GM18951 (cell line): ENCODE measurements around the gene OR9Q1.

Source experiments
- POLR2A ChIP-seq: IDR thresholded peaks from 4 replicates; pipeline ENCODE4 v1.6.1; 2011; ENCODE audit warnings: mild to moderate bottlenecking; ENCODE audit not compliant: insufficient read length, insufficient read depth; ENCODE audit errors: extremely low read depth
- in situ Hi-C: fragments of 300-500 bp; cut with MboI; formaldehyde crosslinking; loops from one replicate; pipeline ENCODE4 v1.12.0; 2022; ENCODE audit warnings: low sequenced_read_pairs, mixed read lengths, inconsistent platforms; ENCODE audit not compliant: unreplicated experiment

OR9Q1 gene

GRCh38 chr11:58058276-58059006 is 34.8 kb downstream of the OR9Q1 start:
- no peak for TF ChIP-seq POLR2A
- in situ Hi-C loops = no loop called here

GRCh38 chr11:58059007-58059350 is 35.3 kb downstream of the OR9Q1 start:
- in situ Hi-C loops = no loop called here
- TF ChIP-seq POLR2A = no peak

DNA sequence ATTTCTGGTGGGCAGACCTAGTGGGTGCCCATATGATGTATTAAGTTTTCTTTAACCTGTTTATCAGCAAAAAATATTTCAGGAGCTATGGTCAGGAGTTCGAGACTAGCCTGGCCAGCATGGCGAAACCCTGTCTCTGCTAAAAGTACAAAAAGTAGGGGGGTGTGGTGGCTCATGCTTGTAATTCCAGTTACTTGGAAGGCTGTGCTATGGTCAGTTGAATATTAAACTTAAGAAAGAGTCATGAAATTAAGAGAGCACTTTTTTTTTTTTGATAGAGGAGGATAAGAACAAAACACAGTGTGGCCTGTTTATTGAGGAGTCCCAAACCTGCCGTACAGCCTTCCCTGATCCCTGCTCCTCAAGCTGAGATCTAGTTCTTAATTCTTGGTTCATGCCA is 36.9 kb downstream of the OR9Q1 start:
- in situ Hi-C loops = no loop called here
- TF ChIP-seq POLR2A = no peak

DNA sequence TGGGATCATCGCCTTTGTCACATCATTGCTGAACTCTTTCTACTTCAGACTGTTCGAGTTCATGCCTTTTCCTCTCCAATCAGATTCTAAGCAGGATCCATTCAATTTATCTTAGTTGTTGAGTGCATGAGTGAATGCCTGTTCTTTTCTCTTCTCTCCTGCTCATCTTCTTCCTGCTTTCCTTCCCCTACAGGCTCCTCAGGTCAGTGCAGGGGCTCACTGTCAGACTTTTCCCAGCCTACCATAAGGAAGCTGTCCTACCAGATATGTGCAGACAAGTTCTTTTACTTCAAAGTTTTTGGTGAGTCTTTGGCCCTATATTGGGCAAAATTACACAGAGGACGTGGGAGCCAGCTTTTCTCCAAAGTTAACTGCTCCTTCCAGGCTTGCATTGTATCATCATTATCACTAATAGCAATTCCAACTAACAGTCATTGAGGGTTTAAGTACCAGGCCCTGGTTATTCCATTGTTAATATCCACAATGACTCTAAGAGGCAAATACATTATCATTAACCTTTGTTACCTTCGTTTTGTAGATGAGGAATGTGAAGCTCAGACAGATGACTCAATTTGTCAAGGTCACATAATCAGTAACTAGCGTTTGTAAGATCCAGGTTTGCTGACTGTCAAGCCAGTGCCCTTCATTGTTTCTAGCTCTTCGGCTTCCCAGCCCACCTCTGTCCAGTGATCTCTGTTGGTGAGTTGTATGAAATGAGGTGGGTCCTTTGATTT is 37.4 kb downstream of the OR9Q1 start:
- in situ Hi-C loops = no loop called here
- no peak for TF ChIP-seq POLR2A

DNA sequence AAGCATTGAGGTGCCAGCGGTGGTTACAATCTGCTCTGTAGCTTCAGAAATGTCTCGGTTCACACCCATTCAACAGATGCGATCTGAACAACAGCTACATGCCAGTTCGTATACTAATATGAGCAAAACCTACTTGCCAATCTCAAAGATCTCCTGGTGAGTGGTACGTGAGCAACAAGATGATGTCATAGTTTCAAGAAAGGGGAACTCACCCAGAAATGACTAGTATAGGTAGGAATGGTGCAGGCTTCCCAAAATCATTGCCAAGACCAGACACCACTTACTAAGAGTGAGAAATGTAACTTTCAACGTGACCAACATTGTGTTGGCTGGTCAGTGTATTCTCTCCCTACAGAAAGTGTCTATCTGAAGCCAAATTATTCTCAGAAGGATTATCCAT is 38.1 kb downstream of the OR9Q1 start:
- in situ Hi-C loops = no loop called here
- TF ChIP-seq POLR2A = no peak

- in situ Hi-C loops = no loop called here
- no peak for TF ChIP-seq POLR2A
Measured at GRCh38 chr11:58067685-58068084, 44.0 kb downstream of the OR9Q1 start.

DNA sequence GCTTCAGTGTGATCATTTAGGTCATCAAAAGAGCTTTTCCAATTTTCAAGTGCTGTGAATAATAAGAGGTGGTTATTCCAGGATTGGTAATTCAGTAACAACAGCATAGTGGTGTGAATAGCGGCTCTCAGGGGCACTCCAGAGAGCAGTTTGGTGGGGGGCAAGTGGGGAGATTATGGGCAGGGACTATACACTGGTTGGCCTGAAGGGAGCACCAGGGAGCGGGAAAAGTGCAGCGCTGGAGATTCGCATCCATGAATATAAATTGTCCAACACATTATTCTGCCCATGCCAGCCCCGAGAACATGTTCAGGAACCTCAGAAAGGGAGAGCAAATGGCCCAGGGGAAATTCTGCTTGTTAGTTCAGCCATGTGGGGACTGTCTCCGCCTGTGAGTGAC is 45.0 kb downstream of the OR9Q1 start:
- TF ChIP-seq POLR2A = no peak
- in situ Hi-C loops = no loop called here

- no peak for TF ChIP-seq POLR2A
- in situ Hi-C loops = no loop called here
Measured at GRCh38 chr11:58070585-58070984, 46.9 kb downstream of the OR9Q1 start.

GRCh38 chr11:58075781-58076180 is 52.1 kb downstream of the OR9Q1 start:
- TF ChIP-seq POLR2A = no peak
- in situ Hi-C loops = no loop called here

DNA sequence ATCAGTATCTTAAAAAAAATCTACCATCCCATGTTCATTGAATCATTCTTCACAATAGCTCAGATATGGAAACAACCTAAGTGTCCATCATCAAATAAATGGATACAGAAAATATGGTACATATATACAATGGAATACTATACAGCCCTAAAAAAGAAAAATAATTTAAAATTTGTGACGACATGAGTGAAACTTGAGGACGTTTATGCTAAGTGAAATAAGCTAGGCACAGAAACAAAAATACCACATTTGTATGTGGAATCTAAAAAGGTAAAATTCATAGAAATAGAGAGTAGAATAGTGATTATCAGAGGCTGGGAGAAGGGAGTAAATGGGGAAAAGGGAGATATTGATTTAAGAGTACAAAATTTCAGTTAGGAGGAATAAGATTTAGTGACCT is 62.8 kb downstream of the OR9Q1 start:
- in situ Hi-C loops = no loop called here
- no peak for TF ChIP-seq POLR2A

DNA sequence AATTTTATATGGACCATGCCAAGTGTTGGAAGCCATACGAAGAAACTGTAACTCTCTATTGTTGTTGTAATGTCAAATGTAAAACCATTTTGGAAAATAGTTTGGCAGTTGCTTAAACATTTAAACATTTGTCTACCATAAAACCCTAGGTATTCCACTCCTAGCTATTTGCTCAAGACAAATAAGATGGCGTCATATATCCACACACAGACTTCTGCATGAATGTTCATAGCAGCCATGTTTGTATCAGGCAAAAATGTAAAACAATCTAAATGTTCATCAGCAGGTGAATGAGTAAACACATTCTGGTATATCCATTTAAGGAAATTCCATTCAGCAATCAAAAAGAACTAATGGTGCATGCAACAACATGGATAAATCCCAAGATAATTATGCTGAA is 73.8 kb downstream of the OR9Q1 start:
- in situ Hi-C loops = no loop called here

GRCh38 chr11:58121096-58121495 is 97.4 kb downstream of the OR9Q1 start:
- in situ Hi-C loops = no loop called here
- no peak for TF ChIP-seq POLR2A

More for the DNA sequence above, 73.8 kb downstream of the OR9Q1 start:
- no peak for TF ChIP-seq POLR2A

GRCh38 chr11:58125469-58125868 is 101.8 kb downstream of the OR9Q1 start, which contains the start of gene OR9I1:
Gene OR9I1 (minus strand): TSS chr11:58125530. CDS start chr11:58119444, 6,086 bp downstream.
- in situ Hi-C loops = no loop called here
- TF ChIP-seq POLR2A = no peak

DNA sequence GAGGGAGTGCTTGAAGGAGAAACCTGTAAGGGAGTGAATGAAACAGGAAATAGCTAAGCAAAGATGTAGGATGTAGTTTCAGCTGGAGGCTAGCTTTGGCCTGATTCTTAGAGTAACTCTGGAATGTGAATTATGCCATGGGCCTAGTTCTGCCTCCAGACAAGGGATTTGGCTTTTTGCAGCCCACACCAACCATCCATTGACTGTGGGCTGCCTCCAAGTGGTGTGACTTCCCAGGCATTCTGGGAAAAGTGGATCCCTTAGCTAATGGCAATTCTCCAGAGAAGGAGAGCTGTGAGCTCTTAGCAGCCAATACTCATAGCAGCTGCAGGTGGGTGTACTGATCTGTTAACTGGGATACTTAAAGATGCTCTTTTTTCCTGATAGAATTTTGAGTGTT is 103.7 kb downstream of the OR9Q1 start:
- in situ Hi-C loops = no loop called here
- no peak for TF ChIP-seq POLR2A
